Measurements from ENCODE around the gene SLITRK3.

Gene SLITRK3

GRCh38 chr3:165195640-165196576 lies at the start of gene SLITRK3:
Gene SLITRK3, minus strand, starts transcription at chr3:165196384. Its CDS starts 5,554 bp downstream, at chr3:165190830.
- no peak for DNase-seq

- DNase-seq = no peak
Measured at GRCh38 chr3:165243597-165243996, 47.4 kb upstream of the SLITRK3 start.

GRCh38 chr3:165233501-165234195 lies 37.5 kb upstream of the SLITRK3 start:
- DNase-seq = no peak

GRCh38 chr3:165225604-165226003 lies 29.4 kb upstream of the SLITRK3 start:
- DNase-seq = no peak

GRCh38 chr3:165217739-165218138 lies 21.6 kb upstream of the SLITRK3 start:
- no peak for DNase-seq

GRCh38 chr3:165212580-165212979 lies 16.4 kb upstream of the SLITRK3 start:
- DNase-seq = no peak

GRCh38 chr3:165211721-165212120 lies 15.5 kb upstream of the SLITRK3 start:
- DNase-seq = no peak

GRCh38 chr3:165210727-165211126 lies 14.5 kb upstream of the SLITRK3 start:
- DNase-seq = no peak

- no peak for DNase-seq
Measured at GRCh38 chr3:165210132-165210531, 13.9 kb upstream of the SLITRK3 start.

GRCh38 chr3:165206454-165207266 lies 10.5 kb upstream of the SLITRK3 start:
- DNase-seq = peak in 1 of 2 donors; percentile 12

- DNase-seq = no peak
Measured at GRCh38 chr3:165204445-165204844, 8.3 kb upstream of the SLITRK3 start.

- no peak for DNase-seq
Measured at GRCh38 chr3:165202995-165203394, 6.8 kb upstream of the SLITRK3 start.

- DNase-seq = no peak
Measured at GRCh38 chr3:165201964-165202363, 5.8 kb upstream of the SLITRK3 start.

GRCh38 chr3:165197481-165197800 lies 1.3 kb upstream of the SLITRK3 start:
- no peak for DNase-seq

- DNase-seq = no peak
Measured at GRCh38 chr3:165196577-165197480, 645 bp upstream of the SLITRK3 start.

- DNase-seq = no peak
Measured at GRCh38 chr3:165195241-165195639, 944 bp downstream of the SLITRK3 start.

- DNase-seq = no peak
Measured at GRCh38 chr3:165194511-165195240, 1.5 kb downstream of the SLITRK3 start.

- no peak for DNase-seq
Measured at GRCh38 chr3:165193366-165194254, 2.6 kb downstream of the SLITRK3 start.

GRCh38 chr3:165192610-165193192 lies 3.5 kb downstream of the SLITRK3 start:
- no peak for DNase-seq

- no peak for DNase-seq
Measured at GRCh38 chr3:165191491-165191890, 4.7 kb downstream of the SLITRK3 start.

All from CD4-positive, alpha-beta T cell treated with Interferon alpha-2 for 1 hour (primary cell).